Panc1 (cell line): ENCODE measurements around the gene DDIT4L.

Experiments
- POLR2AphosphoS5 ChIP-seq: IDR thresholded peaks from 2 replicates; pipeline ENCODE4 v1.6.1; 2012; ENCODE audit warnings: mild to moderate bottlenecking, low read depth, low read length, moderate library complexity
- SIN3A ChIP-seq: IDR thresholded peaks from 2 replicates; pipeline ENCODE4 v1.6.1; 2012; ENCODE audit warnings: low read depth, mild to moderate bottlenecking, low read length, moderate library complexity, borderline replicate concordance; ENCODE audit not compliant: insufficient read depth
- TF ChIP-seq, protein P1 (sequence below): fragments of 450-650 bp; IDR thresholded peaks from 2 replicates; pipeline ENCODE4 v1.5.1; 2017; ENCODE audit warnings: mild to moderate bottlenecking
- TF ChIP-seq, protein P2 (sequence below), 2 experiments: IDR thresholded peaks; 2 replicates each; pipeline ENCODE4 v1.6.1; 2011 to 2012; ENCODE audit warnings: low read depth in 2 of 2, control low read depth in 1 of 2, low read length in 1 of 2, mild to moderate bottlenecking in 1 of 2, moderate library complexity in 1 of 2; ENCODE audit not compliant: insufficient read depth in 1 of 2

DNA sequence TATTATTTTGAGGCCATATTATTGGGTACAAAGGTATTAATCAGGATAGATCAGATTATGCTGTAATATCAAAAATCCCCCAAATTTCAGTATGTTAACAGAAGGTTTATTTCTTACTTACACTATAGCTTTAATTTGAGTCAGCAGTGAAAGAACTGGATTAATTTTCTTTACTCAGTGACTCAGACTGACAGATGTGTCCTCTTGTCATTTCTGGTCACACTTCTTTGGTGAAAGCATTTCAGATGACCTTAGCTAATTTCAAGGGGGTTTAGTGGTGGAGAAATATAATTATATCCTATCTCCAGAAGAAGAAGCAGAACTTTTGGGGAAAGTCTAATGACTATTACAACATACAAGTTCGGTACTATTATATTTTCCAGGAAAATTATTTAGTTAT, 12.4 kb downstream of the DDIT4L start:
- TF ChIP-seq, protein P1, sequence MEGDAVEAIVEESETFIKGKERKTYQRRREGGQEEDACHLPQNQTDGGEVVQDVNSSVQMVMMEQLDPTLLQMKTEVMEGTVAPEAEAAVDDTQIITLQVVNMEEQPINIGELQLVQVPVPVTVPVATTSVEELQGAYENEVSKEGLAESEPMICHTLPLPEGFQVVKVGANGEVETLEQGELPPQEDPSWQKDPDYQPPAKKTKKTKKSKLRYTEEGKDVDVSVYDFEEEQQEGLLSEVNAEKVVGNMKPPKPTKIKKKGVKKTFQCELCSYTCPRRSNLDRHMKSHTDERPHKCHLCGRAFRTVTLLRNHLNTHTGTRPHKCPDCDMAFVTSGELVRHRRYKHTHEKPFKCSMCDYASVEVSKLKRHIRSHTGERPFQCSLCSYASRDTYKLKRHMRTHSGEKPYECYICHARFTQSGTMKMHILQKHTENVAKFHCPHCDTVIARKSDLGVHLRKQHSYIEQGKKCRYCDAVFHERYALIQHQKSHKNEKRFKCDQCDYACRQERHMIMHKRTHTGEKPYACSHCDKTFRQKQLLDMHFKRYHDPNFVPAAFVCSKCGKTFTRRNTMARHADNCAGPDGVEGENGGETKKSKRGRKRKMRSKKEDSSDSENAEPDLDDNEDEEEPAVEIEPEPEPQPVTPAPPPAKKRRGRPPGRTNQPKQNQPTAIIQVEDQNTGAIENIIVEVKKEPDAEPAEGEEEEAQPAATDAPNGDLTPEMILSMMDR, result no peak
- TF ChIP-seq, protein P2, sequence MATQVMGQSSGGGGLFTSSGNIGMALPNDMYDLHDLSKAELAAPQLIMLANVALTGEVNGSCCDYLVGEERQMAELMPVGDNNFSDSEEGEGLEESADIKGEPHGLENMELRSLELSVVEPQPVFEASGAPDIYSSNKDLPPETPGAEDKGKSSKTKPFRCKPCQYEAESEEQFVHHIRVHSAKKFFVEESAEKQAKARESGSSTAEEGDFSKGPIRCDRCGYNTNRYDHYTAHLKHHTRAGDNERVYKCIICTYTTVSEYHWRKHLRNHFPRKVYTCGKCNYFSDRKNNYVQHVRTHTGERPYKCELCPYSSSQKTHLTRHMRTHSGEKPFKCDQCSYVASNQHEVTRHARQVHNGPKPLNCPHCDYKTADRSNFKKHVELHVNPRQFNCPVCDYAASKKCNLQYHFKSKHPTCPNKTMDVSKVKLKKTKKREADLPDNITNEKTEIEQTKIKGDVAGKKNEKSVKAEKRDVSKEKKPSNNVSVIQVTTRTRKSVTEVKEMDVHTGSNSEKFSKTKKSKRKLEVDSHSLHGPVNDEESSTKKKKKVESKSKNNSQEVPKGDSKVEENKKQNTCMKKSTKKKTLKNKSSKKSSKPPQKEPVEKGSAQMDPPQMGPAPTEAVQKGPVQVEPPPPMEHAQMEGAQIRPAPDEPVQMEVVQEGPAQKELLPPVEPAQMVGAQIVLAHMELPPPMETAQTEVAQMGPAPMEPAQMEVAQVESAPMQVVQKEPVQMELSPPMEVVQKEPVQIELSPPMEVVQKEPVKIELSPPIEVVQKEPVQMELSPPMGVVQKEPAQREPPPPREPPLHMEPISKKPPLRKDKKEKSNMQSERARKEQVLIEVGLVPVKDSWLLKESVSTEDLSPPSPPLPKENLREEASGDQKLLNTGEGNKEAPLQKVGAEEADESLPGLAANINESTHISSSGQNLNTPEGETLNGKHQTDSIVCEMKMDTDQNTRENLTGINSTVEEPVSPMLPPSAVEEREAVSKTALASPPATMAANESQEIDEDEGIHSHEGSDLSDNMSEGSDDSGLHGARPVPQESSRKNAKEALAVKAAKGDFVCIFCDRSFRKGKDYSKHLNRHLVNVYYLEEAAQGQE (IDR thresholded peaks at IDR 0.05; ENCODE audit: insufficient read depth in 1 of 2, low read depth in 2 of 2, low read length in 1 of 2), result no peak
- TF ChIP-seq SIN3A, result no peak
- TF ChIP-seq POLR2AphosphoS5, result no peak
